Endometrial microvascular endothelial cells (primary cell): ENCODE data around the gene SMIM38. TPM values are rescaled to one million over a fixed set of nuclear protein-coding genes. Genes with fewer than 3 reads are reported as not detected.
"Not testable (repeated sequence)": the region's sequence is repeated elsewhere in the genome, so short reads cannot be mapped to it uniquely, and the experiment has no call there.

ENCODE experiments used
- in situ Hi-C: cut with HindIII; loops from 2 replicates; pipeline ENCODE4 v1.10.0; 2017; ENCODE audit warnings: low sequenced_read_pairs, low pct_unique_long_range_greater_than_20kb; ENCODE audit errors: inconsistent ontology term
- total RNA-seq: library from RNA; depleted of rRNA; stranded (reverse); fragments of >200 nt; gene quantifications from one replicate; pipeline ENCODE4 v1.2.3, GENCODE V29; 2015; ENCODE audit errors: inconsistent ontology term

SMIM38 gene
- total RNA-seq, 1 donor from 2014 or later: not detected

- in situ Hi-C loops: not testable (repeated sequence)
Measured at GRCh38 chr11:69134182-69134581, 21.6 kb upstream of the SMIM38 start.

DNA sequence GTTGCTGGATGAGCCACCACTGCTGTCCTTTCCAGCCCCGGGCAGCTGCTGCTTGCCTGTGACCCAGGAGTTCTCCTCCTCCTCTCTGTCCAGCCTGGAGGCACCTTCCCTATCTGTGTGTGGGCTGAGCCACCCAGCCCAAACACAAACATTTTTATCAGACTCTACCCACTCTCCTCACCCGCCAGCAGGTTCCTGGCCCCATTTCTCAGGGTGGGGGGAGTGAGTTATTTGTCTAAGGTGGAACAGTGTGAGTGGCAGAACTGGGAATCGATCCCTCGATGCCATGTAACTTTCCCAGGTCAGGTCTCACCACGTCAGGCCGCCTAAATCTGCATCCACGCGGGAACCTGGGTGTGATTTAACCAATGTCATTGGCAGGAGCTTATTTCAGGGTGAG, 20.8 kb upstream of the SMIM38 start:
- in situ Hi-C loops: no loop called here

- in situ Hi-C loops: no loop called here
Measured at GRCh38 chr11:69135420-69136363, 20.0 kb upstream of the SMIM38 start.

DNA sequence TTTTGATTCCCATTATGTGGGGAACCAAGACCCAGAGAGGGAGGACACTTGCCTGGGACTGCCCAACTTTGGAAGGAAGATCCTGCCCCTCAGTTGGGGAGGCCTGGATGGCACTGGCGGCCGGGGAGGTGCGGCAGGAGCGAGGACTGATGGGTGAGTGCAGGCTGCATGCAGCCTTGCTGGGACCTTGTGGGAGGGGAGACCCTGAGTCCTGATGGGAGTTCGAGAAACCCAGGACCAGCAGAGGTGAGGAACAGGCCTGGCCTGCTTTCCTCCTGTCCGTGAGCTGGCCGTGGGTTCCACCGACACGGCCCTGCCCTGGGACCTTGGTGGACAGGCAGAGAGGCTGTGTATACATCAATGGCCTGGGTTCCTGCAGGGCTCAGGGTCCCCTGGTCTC, 19.3 kb upstream of the SMIM38 start:
- in situ Hi-C loops: no loop called here

DNA sequence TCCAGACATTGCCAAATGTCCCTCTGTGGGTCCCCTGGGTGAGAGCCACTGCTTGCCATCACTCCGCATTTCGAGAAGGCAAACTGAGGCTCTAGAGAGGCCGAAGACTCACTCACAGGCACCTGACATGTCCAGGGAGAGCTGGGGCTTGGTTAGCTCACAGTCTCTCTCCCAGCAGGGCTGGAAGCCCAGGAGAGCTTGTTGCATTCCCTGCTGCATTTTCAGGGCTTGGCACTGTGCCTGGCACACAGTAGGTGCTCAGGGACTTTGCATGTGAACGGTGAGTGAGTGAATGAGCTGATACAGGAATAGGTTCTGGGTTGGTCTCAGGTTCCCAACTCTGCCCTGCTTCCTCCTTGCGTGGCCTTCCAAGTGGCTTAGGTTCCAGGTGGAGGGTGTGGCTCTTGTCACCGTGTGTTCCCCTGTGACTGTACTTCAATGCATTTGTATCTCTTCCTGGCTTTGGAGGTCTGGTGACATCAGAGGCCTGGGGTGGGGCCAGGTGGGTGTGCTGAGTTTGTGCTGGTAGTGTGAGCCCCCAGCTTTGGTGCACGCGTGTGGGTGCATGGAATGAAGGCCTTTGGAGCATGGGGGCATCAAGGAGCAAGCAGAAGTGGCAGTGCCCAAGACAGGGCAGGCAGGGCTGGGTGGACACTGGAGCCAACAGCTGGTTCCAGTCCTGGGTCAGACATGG, 18.4 kb upstream of the SMIM38 start:
- in situ Hi-C loops: no loop called here

GRCh38 chr11:69138265-69138664, 17.5 kb upstream of the SMIM38 start:
- in situ Hi-C loops: no loop called here

DNA sequence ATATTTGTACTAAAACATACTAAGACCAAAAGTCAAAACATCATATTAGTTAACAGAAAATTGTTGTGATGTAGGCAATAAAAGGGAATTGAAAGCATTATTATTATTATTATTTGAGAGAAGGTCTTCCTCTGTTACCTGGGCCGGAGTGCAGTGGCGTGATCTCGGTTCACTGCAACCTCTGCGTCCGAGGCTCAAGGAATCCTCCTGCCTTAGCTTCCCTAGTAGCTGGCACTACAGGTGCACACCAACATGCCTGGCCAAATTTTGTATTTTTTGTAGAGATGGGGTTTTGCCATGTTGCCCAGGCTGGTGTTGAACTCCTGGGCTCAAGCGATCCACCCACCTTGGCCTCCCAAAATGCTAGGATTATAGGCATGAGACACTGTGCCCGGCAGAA, 15.6 kb upstream of the SMIM38 start:
- in situ Hi-C loops: not testable (repeated sequence)

DNA sequence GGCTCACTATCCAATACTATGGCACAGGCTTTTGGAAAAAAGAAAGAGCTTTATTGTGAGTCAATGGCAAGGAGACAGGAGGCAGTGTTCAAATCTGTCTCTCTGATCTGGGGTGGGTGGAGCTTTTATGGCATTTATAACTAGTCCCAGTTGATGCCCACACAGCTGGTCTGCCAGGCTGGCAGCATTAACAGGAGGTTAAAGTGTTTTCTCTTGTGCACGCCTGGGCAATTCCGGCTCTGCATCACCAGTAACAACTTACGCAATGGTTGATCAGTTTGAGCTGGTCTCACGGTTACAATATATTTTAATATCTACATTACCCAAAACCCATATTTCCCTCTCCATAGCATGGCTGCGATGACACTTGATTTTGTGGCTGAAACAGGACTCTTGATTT, 15.1 kb upstream of the SMIM38 start:
- in situ Hi-C loops: no loop called here

- in situ Hi-C loops: no loop called here
Measured at GRCh38 chr11:69141742-69142141, 14.0 kb upstream of the SMIM38 start.

DNA sequence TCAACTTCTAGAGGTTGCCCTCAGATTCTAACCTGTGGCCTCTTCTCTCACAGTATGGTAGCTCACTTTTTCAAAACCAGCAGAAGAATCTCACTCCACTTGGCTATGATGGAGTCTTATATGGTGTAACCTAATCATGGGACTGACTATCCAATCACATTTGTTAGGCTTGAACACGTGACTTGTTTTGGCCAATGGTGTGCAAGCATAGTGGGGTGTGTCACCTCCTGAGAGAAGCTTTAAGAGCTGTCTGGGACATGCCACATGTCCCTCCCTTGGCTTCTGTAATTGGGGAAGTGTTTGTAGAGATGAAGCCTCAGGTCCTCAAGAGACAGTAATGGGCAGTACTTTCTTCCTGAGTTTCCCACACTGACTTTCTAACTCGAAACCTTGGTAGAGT, 12.8 kb upstream of the SMIM38 start:
- in situ Hi-C loops: no loop called here

DNA sequence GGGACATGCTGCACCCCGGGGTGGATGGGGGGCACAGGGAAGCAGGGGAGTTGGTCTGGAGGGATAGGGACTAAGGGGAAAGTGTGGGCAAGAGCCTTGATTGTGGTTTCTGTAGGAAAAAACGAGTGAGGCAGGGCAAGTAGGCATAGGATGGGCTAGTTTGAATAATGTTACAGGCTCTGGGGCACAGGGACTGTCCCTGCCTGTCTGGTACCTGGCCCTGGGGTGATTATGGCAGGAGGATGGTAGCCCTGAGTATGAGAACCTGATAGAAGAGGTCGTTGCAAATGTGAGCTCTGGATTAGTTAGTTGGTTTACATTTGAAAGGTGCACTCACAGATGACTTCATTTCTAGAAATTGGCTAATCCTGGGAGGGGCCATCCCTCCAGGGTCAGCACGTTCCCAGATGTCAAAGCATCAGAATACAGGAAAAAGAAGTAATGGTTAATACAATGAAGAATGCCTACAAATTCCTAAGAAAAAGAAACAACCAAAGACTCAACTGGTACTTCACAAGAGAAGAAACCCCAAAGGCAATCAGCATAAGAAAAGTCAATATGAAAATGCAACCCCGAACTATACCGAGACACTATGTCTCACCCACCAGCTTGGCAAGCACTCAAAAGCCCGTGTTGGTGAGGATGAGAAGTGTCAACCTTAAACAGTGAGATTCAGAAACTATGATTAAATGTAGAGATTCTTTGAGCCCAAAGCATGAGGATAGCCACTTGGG, 11.3 kb upstream of the SMIM38 start:
- in situ Hi-C loops: no loop called here

DNA sequence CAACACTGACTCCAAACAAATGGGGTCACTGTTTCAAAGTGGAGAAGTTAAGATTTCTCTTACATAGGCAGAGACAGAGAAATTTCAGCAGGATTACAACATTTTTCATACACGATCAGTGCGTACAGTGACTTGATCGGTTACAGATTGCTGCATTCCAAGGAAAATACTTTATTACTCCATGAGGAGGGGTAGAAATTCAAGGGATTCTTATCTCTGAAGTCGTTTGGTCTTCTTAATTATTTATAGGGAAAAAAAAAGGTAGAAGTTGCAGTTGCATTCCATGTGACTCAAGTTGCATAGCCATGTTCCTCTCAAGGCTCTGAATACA, 10.7 kb upstream of the SMIM38 start:
- in situ Hi-C loops: no loop called here

DNA sequence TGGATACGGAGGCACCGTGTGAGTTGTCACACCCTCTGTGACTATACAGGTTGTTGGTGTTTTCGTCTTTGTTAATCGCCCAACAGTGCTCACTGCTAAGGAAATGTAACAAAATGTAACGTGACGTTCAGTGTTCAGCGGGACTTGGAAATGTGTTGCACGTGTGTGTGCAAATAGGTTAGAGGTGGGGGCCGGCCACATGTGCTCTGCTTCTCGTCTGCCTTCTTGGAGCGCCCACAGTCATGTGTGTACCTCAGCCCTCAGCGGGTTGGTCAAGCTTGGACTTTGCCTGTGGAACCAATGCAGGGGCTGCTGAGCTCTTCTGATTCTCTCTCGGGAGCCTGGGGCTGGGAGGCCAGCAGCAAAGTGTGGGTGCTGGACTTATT, 7.4 kb upstream of the SMIM38 start:
- in situ Hi-C loops: no loop called here

- in situ Hi-C loops: no loop called here
Measured at GRCh38 chr11:69148806-69149205, 6.9 kb upstream of the SMIM38 start.

GRCh38 chr11:69149338-69150045, 6.2 kb upstream of the SMIM38 start:
- in situ Hi-C loops: not testable (repeated sequence)

GRCh38 chr11:69150175-69150574, 5.6 kb upstream of the SMIM38 start:
- in situ Hi-C loops: no loop called here

DNA sequence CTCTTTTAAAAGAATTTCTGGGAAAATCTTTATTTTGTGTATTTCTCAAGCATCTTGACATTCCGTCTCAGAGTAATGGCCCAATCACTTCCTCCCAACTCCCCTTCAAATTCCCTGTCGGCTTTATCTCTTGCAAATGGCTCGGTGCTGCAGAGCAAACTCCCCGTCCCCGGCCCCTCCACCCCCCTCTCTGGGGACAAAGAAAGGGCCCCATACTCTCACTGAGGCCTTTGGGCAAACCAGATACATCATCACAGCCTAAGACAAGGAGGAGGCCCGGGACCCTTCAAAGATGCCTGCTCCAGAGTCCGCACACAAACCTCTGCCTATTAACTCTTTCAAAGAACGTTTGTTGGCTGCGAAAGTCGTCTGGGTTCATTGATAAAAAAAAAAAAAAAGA, 3.9 kb upstream of the SMIM38 start:
- in situ Hi-C loops: no loop called here

DNA sequence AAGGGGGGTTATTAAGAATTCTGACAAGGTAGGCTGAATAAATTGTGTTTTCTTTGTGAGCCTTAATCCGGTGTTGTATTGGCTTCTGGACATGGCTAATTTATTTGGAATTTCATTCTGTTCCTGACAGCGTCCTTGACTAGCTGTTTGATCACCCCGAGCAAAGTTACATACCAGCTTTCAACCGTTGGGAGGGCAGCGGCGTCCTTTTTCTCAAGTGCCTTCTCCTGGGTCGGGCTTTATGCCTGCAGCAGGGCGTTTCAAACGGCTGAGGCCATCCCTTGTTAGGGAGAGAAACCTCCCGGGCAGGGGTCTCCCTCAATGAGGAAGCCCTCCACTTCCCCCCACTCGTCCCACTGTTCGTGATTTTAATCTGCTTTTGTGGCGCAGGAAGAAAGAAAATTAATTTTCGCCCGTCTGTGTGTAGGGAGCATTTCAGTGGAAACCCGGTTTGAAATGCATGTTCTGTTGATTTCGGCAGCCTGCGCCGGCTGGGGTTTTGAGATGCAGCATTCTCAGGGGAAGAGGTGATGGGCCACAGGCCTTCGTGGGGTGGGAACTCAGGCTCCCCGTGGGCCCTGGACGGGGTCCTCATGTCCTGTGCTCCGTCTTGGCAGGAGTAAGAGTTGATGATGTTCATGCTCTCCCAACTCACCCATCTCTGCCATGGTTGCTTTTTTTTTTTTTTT, 2.9 kb upstream of the SMIM38 start:
- in situ Hi-C loops: no loop called here

GRCh38 chr11:69153661-69154060, 2.1 kb upstream of the SMIM38 start:
- in situ Hi-C loops: no loop called here
